HG03565 (cell line): ENCODE data around the gene IQGAP2.

Source experiments
- ATAC-seq: cut with Tn5 transposase; IDR thresholded peaks from one replicate; pipeline ENCODE4 v1.9.1; 2021; ENCODE audit warnings: mild to moderate bottlenecking, moderate library complexity; ENCODE audit not compliant: unreplicated experiment

Gene IQGAP2

GRCh38 chr5:76383126-76383832 lies 19.8 kb upstream of the IQGAP2 start:
- ATAC-seq = no peak

DNA sequence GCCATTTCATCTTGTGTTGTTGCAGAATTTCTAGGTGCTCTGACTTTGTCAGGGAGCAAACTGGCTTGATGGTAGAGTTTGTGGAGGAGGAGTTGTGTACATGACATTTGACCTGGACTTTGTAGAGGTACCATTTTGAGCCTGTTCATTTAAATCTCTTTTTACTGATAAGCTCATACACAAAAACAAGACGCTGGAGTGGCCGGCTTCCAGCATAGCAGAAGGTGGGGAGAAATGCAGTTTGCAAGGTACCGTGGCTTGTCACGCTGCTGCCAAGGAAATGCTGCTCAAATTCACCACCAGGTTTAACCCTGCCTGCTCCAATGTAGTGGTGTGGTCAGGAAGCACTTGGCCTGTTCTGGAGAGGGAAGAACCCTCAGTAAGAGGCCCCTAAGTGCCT lies 18.9 kb upstream of the IQGAP2 start:
- no peak for ATAC-seq

GRCh38 chr5:76384705-76385104 lies 18.4 kb upstream of the IQGAP2 start:
- no peak for ATAC-seq

DNA sequence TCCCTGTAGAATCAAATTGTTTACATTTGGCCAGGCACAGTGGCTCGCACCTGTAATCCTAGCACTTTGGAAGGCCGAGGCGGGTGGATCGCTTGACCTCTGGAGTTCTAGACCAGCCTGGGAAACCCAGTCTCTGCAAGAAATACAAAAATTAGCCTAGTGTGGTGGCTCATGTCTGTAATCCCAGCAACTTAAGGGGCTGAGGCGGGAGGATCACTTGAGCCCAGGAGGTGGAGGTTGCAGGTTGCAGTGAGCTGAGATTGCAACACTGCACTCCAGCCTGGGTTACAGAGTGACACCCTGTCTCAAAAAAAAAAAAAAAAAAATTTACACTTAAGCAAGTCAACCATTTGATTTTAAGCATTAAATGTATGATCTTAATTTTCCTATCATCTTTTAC lies 17.5 kb upstream of the IQGAP2 start:
- no peak for ATAC-seq

DNA sequence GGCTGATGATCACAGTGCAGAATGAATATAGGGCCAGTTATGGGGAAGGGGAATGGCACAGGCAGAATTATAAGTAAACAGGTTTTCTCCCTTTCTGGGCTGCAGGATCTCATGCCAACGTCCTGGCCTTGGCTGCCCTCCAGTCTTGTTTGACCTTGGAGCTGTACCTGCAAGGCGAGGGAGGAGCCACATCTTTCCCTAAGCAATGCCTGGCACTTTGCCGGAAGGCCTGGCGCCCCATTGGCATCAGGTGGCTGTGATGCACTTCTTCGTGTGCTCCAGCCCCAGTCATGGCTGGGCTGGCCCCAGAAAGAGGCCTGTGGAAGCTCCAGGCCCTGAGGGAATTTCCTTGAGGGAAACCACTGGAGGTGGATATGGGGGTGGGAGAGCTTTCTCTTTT lies 16.7 kb upstream of the IQGAP2 start:
- no peak for ATAC-seq

GRCh38 chr5:76388236-76388635 lies 14.8 kb upstream of the IQGAP2 start:
- ATAC-seq = no peak

DNA sequence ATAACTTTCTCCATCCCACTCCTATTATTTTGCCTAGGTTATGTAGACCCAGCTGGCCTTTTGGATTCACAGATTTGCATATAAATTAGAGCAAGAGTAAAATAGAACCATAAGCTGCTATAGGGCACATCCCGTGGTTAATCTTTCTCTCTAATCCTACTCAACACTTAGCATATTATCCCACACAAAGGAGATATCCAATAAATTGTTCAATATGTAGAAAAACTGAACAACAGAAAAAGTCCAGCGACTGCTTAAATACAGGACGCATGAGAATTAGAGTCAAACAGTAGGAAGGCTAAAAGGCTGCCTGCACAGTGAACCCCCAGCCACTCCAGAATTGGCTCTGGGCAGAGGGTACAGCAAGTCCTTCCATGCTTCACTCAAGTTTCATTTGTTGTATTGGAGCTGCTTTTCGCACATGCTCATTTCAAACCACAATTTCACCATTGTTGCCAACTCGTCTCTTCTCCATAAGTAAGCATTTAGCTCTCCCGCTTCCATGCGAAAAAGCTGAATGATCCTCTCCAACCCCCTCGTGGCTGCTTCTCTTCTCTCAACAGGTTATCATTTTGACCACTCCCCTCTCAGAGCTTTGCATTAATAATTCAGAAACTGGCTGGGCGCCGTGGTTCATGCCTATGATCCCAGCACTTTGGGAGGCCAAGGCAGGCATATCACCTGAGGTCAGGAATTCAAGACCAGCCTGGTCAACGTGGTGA lies 14.1 kb upstream of the IQGAP2 start:
- ATAC-seq = no peak

GRCh38 chr5:76389513-76390154 lies 13.5 kb upstream of the IQGAP2 start:
- ATAC-seq = no peak

GRCh38 chr5:76391014-76391413 lies 12.1 kb upstream of the IQGAP2 start:
- ATAC-seq = no peak

DNA sequence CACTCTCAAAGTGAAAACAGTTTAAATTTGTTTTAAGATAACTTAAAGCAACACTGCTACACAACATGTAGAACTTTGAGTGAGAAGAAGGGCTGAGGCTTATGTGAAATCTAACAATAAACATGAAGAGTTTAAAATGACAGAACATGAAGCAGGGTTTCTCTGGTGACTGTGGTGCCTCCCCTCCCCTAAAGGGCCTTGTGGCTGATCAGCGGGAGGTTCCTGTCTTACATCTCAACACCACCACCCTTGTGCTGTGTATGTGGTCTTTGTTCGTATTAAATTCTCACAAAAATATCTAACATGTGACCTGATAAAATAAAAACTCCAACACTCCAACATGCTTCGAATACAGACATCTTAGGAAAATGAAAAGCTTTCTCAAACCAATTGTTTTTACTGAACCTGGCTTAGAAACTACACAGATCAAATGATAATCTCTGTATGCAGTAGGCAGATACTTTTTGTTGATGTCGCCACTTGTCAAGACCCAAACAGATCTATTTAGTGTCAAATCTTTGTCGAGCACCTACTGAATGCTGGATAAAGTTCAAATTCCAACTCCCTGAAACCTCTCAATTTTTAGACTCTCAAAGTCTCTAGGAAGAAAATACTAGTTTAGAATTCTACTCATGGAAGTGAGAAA lies 9.9 kb upstream of the IQGAP2 start:
- ATAC-seq = no peak

GRCh38 chr5:76397200-76397599 lies 5.9 kb upstream of the IQGAP2 start:
- ATAC-seq = no peak

DNA sequence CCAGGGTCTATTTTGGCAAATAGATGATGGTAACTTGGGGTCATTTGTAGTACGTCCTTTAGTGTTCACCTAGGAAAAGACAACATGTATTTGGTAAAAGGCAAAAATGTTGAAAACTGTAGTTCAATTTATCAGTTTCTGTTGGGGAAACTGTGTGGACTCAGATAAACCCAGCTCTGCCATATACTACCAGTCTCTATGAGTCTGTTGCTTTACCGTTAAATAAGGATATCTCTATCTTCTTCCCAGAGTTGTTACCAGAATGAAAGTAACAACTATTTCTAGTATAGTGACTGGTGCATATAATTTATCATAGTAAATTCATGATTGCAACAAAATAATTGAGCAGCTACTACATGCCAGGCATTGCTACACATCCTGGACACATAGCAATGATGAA lies 3.8 kb upstream of the IQGAP2 start:
- ATAC-seq = no peak

GRCh38 chr5:76400466-76400865 lies 2.6 kb upstream of the IQGAP2 start:
- no peak for ATAC-seq

- no peak for ATAC-seq
These were observed 1.3 kb upstream of the IQGAP2 start for GRCh38 chr5:76401801-76402250.

DNA sequence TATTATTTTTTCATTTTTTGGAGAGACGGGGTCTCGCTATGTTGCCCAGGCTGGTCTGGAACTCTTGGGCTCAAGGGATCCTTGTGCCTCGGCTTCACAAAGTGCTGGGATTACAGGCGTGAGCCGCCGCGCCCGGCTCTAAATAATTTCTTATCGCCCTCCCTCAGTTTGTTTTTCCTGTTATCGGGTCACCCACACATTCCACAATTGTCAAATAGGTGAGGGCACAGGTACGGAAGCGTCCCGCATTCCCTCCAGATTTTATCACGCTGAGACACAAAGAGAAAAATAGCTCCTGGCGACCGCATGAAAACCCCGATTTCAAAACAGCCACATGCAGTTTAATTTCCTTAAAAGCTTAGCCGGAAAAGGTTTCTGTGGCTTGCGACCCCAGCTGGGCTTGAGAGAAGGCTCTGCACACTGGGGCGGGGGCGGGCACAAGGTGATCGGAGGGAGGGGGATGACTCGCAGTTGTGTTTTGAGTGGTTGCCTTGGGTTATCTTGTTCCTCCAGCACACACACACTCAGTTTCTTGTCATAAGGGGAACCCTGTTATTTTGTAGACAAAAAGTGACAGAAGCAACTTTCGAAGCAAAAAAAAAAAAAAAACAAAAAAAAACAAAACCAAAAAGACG lies 717 bp upstream of the IQGAP2 start:
- peak; percentile 23 for ATAC-seq

DNA sequence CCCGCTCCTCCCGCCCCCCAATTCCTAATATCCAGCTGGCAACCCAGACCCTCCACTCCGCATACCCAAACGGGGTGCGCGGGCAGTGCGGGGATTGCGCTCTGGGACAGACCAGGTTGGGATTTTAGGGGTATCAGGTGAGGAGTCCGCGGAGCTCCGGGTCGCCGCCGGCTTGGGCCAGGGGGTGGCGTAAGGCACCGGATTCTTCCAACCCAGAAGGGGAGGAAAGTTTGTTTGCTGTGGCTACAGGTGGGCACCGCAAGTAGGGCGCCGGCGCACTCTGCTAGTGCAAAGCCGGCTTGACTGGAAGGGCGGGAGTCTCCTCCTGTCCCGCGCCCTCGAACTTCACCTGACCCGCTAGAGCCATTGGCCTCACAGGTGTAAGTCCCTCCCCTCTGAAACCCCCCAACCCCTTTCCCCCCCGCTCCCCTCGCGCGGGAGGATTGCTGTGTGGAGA lies 709 bp downstream of the IQGAP2 start:
- no peak for ATAC-seq

DNA sequence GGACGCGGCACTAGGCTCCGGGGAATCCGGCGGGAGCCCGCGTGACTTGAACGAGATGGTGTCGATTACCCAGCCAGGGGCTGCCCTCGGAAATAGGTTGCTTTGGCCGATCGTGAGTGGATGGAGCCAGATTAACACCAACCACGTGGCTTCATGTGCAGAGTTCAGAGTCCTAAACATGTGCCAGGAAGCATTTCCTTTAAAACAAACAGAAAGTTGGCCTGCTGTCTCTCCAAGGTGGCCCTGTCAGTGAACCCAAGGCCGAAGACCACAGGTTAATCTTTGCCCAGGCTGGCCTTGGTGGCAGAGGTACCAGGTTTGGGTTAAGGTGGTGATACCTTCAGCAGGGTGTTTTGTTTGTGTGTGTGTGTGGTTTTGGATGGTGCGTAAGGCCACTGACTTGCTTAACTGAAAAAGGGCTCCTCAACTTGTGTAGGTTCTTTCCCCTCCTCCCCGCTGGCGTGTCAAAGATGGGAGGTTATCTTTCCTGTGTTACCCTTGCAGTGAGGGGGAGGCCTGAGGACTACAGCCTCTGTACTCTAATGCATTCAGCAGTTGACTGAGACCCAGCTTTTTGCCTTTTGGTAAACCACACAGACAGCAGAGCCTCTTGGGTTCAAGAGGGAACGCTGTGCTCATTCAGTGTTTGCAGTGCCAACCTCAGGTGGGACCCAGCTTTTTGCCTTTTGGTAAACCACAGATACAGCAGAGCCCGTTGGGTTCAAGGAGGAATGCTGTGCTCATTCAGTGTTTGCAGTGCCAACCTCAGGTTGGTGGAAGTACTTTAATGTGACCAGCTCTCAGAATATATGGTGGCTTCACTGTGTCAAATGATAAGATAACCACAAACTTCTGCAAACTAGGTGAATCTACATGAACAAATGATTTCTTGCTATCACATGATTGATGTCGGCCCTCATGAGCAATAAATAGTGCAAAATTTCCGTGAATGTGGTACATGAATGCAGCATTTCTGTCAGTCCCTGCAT lies 1.4 kb downstream of the IQGAP2 start:
- ATAC-seq = no peak

DNA sequence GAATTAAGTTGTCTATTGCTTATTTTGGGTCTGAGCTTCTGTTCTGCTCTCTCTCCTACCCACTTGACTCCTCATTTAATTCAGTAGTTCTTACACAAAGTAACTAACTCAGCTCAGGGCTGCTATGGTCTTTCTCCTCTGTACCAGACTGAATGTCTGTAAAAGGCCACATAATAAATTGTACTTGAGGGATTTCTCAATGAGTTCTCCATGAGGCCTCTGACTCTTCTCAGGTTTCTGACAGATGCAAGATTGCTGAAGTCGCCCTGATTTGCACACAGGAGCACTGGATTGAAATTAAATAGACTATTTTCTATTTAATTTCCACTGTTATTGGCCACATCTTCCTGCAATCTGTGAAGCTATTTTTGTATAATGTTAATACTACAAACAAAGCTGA lies 2.9 kb downstream of the IQGAP2 start:
- no peak for ATAC-seq

GRCh38 chr5:76406673-76407072 lies 3.6 kb downstream of the IQGAP2 start:
- no peak for ATAC-seq
